SW 1271 (cell line): ENCODE results near the gene PARD3B.

Experiments
- DNase-seq, 2 experiments: peaks; one replicate each; lab custom pipeline; 2025; lab: John Stamatoyannopoulos, UW

PARD3B gene

DNA sequence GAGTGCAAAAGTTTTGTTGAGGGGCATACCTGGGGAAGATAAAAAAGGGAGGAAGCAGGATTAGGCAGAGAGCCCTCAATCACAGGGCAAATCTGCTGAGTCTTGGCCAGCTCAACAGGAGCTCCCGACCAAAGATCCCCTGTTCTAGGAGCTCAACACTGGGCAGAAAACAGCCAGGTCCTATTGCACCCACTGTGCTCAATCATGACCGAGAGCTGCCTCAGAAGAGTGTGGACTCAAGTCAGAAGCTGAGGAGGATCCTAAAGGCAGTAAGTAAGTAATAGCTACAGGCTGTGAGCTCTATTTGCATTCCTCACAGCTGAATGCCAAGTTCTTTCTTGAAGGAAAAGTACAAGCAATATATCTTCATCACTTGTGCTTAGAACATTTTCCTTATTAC, 802.6 kb downstream of the PARD3B start:
- DNase-seq, result no peak

DNA sequence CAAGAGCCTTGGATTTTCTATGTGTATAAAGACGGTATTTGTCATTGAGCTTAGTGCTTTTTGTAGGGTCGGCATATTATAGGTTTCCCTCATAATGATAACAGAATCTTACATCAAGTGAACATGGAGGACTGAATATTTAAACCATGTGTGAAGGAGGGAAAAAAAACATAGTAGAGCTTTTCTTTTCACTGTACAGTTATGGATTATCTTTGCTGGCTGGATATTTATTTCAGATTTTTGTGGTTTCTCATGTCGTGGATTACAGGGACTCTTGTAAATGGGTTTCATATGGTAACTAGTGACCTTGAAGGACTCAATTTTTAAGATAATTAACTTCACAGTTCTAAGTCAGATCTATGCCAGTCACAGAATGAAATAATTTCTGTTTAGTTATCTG, 806.8 kb downstream of the PARD3B start:
- DNase-seq, result no peak

DNA sequence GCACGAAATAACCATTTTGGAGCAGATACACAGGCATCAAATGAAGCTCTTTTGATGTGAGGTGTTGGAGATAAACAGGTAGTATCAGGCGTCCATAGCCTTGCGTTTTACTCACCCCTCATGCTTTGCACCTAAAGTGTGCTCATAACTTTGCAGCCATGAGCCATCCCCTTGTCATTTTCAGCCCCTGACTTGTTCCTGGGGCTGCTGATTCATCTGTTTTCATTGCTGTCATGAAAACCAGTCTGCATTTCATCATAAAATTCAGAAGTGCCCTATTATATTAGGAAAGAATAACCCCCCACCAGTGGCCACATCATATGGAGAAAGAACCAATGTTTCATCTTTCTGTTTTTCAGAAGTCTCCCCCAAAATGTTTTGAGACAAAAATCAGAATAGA, 807.3 kb downstream of the PARD3B start:
- no peak for DNase-seq

DNA sequence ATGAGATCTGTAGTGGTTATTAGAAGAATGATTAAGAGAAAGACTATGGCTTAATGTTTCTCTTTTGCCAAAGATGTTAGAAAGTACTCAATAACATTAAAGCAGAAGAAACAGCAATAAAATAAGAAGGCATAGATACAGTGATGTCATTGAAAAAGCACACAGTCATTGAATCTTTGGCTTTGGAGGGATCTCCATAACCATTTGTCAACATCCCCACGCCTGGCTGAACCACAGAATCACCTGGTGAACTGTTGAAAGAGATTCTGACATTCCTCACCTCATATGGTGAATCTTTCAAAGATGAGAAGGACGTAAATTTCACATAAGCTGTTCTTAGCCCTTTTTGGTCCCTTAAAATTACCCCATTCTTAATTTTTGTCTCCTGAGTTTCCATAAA, 812.5 kb downstream of the PARD3B start:
- DNase-seq, result no peak

DNA sequence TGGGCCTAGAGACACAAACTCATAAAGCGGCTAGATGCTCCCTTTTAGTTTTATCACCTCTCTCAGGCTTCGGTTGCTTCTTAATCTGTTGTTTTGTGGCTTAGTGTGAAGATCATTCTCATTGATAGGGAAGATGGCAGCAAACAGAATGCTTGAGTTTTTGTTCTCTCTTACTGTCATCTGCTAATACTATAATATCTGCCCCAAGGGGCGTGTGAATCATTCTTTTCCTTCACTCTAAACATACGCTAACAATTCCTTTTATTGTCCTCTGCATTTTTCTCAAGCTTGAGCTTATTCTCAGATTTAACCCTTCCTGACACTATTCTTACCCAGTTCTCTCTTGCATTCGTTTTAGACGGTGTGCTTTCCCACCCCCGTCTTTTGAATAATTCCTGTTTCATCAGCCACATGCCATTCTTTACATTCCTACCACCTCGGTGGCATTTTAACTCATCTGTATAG, 813.1 kb downstream of the PARD3B start:
- DNase-seq, result no peak

DNA sequence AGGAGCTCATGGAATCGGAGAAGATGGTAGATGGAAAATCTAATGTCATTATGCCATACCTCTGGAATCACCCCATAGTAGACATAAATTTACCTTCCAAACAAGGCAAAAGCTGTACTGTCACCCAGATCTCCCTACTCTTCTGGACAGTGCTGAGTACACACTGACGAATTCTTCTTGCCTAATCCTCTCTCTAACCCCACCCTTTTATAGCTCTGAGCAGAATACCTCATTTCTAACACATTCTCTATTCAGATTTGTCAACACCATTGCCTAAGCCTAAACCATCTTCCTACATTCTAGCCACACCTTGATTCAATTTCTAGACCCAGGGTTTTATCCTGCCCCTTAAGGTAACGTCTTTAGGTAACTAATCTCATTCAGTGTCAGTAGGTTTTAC, 816.0 kb downstream of the PARD3B start:
- no peak for DNase-seq

DNA sequence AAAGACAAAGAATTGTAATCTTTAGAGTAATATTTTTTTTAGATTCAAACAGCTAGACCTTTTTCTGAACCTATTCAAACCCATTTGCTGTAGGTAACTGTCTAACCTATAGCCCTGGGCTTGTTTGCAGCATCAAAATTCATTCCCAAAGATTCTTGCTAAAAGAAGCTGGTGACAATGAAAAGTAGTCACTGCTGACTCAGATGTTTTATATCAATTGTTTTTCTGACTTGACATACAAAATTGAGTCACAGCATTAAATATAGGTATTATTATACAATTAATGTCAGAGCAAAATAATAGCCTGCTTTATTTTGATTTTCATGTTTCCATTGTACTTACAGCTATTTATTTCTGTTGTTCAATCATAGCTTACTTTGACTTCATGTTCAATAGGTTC, 816.7 kb downstream of the PARD3B start:
- DNase-seq, result no peak

DNA sequence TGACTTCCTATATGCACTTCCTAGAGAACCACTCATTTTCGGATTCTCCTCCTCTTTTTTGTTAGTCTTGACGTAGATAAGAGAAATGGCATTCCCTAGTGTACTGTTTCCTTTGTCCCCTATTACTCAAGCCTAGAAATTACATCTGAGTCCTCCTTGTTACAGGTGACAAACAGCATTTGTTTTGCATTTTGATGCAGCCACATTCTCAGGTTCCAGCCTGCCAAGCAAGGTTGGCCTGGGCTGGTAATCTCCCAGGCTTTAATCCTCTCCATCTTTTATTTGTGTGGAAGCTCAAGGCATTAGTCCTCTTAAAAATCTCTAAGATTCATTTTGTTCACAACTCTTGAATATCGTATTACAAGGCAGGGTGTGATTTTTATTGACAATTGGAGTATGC, 819.0 kb downstream of the PARD3B start:
- no peak for DNase-seq

DNA sequence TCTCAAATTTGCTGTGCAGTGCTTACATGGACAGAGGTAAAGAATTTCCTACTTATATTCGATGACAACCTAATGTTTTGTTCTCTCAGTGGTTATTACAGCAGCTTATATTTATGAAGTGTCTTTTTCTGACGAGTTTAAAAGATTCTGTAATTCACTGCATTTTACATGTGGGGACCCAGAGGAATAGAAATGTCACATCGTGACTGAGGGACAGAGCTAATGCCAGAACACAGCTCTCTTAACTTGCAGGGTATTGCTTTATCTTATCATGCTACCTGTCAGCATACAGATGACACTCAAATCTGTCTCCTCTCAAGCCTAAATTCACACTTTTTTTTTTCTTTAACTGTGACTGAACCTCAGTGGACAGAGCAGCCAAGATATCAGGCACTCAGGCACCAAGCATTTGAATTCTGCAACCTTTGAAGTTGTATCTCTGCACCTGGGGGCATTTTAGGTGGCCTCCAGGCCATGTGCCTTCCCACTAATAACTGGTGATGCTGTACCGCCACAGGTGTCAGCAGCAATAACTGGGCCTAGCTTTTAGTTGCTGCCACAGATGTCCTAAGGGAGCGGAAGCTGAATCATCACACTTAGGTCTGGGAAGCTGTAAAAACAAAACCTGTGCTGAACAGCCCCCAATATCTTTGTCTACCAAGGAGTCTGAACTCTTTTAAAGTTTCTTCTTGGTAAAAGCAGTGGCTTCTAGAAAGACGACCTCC, 821.2 kb downstream of the PARD3B start:
- DNase-seq, result no peak

DNA sequence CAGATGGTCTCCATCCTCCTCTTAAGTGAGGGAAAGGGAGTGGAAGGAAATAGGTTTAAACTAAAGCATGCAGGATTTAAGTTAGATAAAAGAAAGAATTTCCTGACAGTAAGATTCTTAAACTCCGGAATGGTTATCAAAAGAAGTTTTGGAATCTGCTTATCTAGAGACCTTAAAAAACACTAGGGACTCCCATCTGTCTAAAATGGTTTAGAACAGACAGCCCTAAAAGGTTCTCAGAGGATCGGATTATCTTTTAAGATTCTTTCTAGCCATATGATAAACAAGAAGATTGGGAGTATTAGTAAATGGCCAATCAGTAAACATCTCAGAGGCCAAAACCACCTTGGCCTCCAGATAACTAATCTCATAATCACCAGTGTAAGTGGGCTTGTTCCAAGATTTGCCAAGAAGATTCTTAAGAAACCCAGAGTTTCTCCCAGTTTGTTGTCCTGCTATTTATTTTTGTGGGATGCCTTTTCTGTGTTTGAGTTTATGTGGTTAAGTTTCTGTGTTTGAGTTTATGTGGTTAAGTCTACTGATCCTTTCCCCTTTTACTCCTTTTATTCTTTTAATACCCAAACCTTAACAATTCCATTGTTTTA, 822.2 kb downstream of the PARD3B start:
- DNase-seq, result no peak

DNA sequence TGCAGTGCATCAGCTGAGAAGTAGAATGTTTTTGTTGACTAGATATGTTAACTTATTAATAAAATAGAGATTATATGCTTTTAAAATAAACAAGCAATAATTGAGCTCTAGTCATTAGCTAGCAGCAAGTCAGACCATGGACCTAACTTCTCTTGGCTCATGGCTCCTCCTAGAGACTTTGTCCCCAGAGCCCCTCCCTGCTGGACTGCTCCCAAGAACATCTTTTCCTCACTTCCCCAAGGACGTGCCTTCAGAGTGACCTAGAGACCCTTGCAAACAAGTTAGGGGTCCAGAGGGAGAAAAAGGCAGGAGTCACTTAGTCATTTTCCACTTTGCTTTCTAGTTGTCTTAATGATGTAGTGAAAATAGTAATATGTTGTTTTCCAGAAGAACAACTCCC, 824.5 kb downstream of the PARD3B start:
- no peak for DNase-seq

DNA sequence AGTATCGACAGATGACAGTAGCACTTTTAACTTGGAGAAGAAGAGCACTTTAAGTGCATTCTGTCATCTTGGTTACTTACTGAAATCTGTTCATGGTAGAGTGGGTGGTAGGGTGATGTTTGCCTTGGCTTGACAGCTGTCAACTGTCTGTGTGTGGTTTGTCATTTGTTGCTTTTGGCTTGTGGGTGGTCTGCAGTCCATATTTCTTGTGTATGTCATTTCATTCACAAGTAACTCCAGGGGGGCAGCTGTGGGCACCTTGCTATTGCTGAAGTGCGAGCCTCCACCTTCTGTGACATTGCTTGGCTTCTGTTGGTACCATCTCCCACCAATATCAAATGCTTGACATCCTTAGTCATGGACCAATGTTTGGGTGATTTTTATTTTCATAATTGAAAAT, 825.5 kb downstream of the PARD3B start:
- no peak for DNase-seq

DNA sequence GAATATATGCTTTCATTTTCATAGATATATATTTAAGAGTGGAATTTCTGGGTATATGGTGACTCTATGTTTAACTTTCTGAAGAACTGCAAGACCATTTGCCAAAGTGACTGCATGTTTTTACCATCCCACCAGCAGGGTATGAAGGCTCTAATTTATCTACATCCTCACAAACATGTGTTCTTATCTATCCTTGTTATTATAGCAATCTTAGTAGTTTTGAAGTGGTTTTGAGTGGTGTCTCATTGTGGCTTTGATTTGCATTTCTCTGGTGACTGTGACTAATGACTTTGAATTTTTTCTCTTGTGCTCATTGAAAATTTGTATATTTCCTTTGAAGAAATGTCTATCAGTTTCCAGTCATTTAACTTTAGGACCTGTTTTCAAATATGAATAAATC, 826.9 kb downstream of the PARD3B start:
- DNase-seq, result no peak

DNA sequence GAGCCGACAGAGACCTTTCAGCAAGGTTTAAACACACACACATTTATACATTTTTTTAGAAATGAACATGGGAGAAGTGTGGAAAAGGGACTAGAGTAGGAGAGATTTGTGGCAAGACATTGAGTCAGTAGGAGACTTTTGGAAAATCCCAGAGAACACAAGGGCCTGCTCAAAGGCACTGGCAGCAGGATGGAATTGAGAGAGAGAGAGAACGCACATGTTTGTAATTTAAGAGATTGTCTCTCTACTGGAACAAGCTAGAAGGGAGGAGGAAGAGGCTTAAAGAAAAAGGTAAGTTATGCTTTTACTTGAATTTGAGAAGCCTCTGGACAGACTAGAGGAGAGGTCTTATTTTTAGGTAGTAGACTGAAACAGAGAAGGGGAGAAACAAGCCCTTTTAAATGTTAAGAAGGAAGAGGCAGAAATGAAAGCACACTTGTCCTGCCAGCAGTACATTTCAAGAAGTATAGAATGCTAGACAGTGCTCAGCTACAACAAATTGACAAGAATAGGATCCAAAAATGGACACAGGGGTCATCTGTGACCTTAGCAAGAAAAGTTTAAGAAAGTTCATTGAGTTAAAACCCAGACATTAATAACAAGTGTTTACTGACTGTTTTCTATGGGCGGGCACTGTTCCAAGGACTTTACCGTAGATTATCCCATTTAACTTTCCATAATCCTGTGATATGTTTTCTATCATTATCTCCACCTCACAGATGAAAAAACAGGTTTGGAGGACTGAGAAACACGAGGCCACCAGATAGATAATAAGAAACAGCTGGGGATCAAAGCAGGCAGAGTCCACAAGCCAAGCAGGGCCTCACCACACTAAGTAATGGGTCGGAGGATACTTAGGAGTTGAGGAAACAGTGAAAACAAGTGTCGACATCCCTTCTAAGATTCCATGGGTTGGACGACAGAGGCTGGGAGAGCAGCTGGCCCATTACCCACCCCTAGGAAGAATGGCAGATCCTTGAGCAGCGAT, 830.5 kb downstream of the PARD3B start:
- DNase-seq, result no peak

DNA sequence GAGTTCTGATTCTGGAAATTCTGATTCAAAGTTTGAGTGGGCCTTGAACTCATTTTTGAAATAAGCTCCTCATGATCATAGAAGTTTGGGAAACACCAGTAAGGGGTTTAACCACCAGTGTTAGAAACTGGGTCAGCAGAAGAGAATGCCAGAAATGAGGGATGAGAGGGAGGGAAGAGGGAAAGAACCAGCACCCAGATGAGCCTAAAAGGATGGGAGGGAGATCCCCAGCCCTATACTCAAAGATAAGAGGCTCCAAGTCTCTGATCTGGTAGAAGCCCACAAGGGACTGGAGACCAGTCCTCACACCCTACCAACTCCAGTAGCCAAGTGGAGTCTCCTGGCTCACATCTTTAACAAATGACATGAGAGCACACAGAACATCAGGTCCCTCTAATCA, 832.0 kb downstream of the PARD3B start:
- DNase-seq, result no peak

DNA sequence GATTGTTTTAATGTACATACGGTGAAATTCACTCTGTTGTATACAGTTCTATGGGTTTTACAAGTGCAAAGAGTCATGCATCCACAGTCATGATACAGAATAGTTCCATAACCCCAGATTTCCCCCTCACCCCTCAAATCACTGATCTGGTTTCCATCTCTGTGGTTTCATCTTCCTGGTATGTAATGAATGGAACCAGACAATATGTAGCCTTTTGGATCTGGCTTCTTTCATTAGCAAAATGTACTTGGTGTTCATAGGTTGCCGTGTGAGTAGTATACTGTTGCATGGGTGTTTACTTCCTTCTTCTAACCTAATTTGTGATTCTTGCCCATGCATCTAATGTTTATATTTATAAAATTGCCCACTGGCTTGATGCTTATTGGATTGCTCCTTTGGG, 838.3 kb downstream of the PARD3B start:
- DNase-seq, result no peak

DNA sequence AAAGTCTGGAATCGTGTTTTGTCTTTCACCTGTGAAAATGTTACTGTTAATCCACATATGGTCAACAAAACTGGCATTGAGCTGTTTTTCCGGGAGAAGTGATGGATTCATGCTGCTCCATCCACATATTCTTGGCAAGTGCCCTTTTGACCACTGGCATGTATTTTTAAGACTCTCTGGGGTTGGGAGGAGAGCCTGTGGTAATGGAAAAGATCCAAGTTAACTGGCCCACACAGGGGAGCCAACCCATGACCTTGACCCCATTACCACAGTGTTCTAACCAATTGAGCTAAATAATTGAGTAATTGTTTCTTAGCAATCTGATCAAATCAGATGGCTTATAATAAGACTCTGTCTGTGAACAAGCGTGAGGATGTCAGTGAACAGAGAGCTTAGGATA, 840.8 kb downstream of the PARD3B start:
- DNase-seq, result no peak

DNA sequence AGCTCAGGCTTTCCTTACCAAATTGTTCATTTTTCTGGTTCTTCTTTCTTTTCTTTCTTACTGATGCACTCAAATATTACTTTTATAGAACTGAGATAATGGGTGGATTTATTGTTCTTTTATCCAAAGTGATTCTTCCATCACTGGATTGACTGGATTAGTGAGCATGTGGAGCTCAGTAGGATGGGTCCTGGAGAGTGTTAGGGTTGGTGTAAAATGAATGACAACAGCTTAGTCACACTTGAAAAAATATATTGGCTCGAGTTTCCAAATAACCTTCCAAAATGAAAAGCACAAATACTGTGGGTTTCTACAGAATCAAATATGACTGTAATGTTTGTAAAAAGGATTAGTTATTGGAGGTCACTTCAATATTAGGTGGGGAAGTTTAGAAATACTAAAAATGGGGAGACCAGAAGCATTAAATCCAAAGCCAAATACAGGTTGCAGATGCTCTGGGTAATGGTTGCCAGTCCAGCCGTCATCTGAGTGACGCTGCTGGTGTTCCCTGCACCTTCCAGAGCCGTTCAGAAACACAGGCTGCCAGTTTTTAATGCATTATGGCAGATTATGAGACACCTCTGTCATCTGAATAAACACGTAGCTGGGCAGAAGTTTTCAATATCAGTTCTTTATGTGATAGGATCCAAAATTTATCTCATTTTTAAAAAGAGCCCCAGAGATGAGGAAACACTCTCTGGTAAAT, 842.2 kb downstream of the PARD3B start:
- DNase-seq, result no peak

DNA sequence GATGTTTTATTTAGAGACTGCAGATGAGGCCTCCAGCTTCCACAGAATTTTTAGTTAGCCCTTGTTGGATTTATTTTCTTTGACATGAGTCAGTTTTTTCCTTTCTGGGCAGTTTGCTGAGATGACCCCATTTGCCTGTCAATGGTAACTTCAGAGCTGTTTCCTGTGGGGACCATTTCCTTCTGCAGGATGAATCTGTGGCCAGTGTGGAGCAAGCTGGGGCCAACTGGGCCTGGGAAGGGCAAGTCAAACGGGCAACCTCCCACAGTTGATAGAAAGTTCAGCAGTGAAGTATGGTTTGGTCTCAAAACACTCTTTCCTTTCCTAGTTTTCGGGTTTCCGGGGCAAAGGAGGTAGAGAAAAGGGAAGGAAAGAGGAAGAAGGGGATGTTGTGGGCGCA, 845.6 kb downstream of the PARD3B start:
- DNase-seq, result no peak

DNA sequence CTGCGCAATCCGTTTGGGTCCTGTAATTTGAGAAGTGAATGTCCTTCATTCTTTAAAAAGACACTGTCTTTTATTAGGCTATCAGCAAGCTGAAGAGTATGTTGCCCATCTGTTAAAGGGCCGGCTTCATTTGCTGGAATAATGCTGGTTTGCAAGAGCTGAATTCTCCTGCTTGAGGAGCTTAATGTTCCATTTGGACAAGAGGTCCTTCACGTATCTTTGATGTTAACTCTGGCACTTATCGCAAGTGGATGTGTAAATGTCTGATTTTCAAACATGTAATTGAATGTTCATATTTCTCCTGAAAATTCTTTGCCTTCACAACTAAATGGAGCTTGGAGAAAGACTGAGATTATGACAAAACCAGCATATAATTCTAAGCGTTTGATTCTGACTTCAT, 856.2 kb downstream of the PARD3B start:
- no peak for DNase-seq

DNA sequence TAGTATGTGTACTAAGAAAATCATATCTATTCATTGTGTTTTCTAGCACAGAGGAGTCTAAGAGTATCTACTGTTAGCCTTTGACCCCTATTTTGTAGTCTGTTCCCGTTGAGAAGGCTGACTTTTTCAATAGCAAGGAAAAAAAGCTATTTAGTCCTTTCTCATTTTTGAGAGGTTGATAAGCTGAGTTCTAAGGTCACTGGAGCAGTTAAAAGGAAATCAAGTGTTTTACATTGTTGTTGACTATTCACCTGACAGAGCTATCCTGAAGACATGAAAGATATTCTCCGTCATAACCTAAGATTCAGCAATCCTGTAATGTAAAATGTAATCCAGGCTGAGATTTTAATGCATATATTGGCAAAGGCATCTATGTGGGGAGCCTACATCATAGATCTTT, 856.7 kb downstream of the PARD3B start:
- DNase-seq, result no peak

DNA sequence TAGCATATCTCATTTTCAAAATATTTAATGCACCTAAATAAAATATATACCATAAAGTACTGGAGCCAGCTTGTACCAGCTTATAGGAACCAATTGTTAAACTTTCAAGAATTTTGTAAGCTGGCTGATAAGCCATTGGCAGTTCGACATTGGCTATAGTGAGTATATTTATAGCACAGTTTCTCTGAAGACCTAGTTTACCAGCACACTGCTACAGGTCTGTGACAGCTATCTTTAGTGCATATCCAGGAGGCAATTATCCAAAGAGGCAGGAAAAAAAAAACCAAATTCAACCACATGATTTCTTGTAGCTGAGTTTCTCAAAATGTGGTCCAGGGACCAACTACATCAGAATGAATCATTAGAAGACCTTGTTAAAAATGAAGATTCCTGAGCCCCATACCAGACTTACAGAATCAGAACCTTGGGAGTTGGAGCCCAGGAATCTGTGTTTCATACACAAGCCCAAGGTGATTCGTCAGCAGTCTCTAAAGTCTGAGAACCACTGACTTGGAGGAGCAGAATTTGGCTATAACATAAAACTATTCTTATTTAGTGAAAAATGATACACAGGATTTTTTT, 858.1 kb downstream of the PARD3B start:
- no peak for DNase-seq
